Epidermal melanocyte (primary cell): ENCODE measurements around the gene ZNF785.
A peak's percentile ranks its signal among the peaks of the same experiment; 100 is the strongest.
"Not testable (repeated sequence)": the region's sequence is repeated elsewhere in the genome, so short reads cannot be mapped to it uniquely, and the experiment has no call there.

Source experiments
- DNase-seq: peaks from one replicate; pipeline ENCODE4 v3.0.0; 2011; ENCODE audit warnings: low spot score; ENCODE audit not compliant: insufficient read length

Gene ZNF785

GRCh38 chr16:30602616-30603277, 17.2 kb upstream of the ZNF785 start:
- DNase-seq: no peak

GRCh38 chr16:30601966-30602365, 16.5 kb upstream of the ZNF785 start:
- DNase-seq: no peak

- no peak for DNase-seq
Measured at GRCh38 chr16:30600929-30601328, 15.4 kb upstream of the ZNF785 start.

GRCh38 chr16:30600215-30600614, 14.7 kb upstream of the ZNF785 start:
- no peak for DNase-seq

- DNase-seq: no peak
Measured at GRCh38 chr16:30592871-30593270, 7.4 kb upstream of the ZNF785 start.

- not testable (repeated sequence) for DNase-seq
Measured at GRCh38 chr16:30590869-30591268, 5.4 kb upstream of the ZNF785 start.

- not testable (repeated sequence) for DNase-seq
Measured at GRCh38 chr16:30589582-30589981, 4.1 kb upstream of the ZNF785 start.

GRCh38 chr16:30588651-30589050, 3.2 kb upstream of the ZNF785 start:
- DNase-seq: no peak

- no peak for DNase-seq
Measured at GRCh38 chr16:30585022-30585399, 486 bp downstream of the ZNF785 start.

- no peak for DNase-seq
Measured at GRCh38 chr16:30582611-30583340, 2.7 kb downstream of the ZNF785 start.

- no peak for DNase-seq
Measured at GRCh38 chr16:30581457-30581856, 4.0 kb downstream of the ZNF785 start.

GRCh38 chr16:30574678-30575077, 10.8 kb downstream of the ZNF785 start:
- no peak for DNase-seq

GRCh38 chr16:30571445-30572322, 13.8 kb downstream of the ZNF785 start, which contains the start of gene ZNF688:
Gene ZNF688 (minus strand): TSS chr16:30571714. CDS start chr16:30571629, 85 bp downstream.
- peak; percentile 98 for DNase-seq

GRCh38 chr16:30570636-30571444, 14.7 kb downstream of the ZNF785 start:
- DNase-seq: no peak

GRCh38 chr16:30569746-30570635, 15.5 kb downstream of the ZNF785 start:
- DNase-seq: no peak

- no peak for DNase-seq
Measured at GRCh38 chr16:30569281-30569680, 16.2 kb downstream of the ZNF785 start.

- DNase-seq: peak; percentile 59
Measured at GRCh38 chr16:30567991-30568638, 17.4 kb downstream of the ZNF785 start.

- DNase-seq: no peak
Measured at GRCh38 chr16:30567160-30567990, 18.1 kb downstream of the ZNF785 start.

GRCh38 chr16:30566531-30566930, 19.0 kb downstream of the ZNF785 start:
- DNase-seq: no peak
